H1 (cell line): Measurements from ENCODE around the gene LSM4. TPM values are rescaled to one million over a fixed set of nuclear protein-coding genes. Genes with fewer than 3 reads are reported as not detected.

Source experiments
- CTCF ChIA-PET: fragments of 300-600 bp; sonication (Branson Sonifier 250); formaldehyde crosslinking; loops from one replicate; lab custom pipeline; 2021; ENCODE audit not compliant: partially characterized antibody; lab: Charles Lee
- POLR2A ChIA-PET: fragments of 300-600 bp; sonication (Branson Sonifier 250); formaldehyde crosslinking; loops from one replicate; lab custom pipeline; 2021; ENCODE audit warnings: inconsistent platforms; ENCODE audit not compliant: partially characterized antibody; lab: Charles Lee
- DNase-seq, 2 experiments: peaks; one replicate each; pipeline versions ENCODE4 v3.0.0 to v3.0.0-alpha.2; 2010 to 2022; ENCODE audit warnings: low spot score in 2 of 2, low read depth in 1 of 2, mixed read lengths in 1 of 2
- FAIRE-seq: peaks from 2 replicates; lab custom pipeline; 2011; peaks lifted over from hg19 to GRCh38; lab: Jason Lieb, UNC
- H2AFZ ChIP-seq: 2 replicates; pipeline ENCODE4 v1.8.1; 2012; ENCODE audit warnings: low read length, inconsistent platforms
- H2AK5ac ChIP-seq: 2 replicates; pipeline ENCODE4 v1.6.1; 2013; ENCODE audit warnings: low read depth, low read length
- H2BK120ac ChIP-seq: replicated peaks from 2 replicates; pipeline ENCODE3; 2013; ENCODE audit warnings: low read depth, low read length, inconsistent platforms
- H2BK12ac ChIP-seq: 2 replicates; pipeline ENCODE4 v1.6.1; 2013; ENCODE audit warnings: low read depth, low read length
- H2BK15ac ChIP-seq: 2 replicates; pipeline ENCODE4 v1.6.1; 2013; ENCODE audit warnings: low read length
- H2BK20ac ChIP-seq: 2 replicates; pipeline ENCODE4 v1.6.1; 2013; ENCODE audit warnings: low read length
- H2BK5ac ChIP-seq: 2 replicates; pipeline ENCODE4 v1.6.1; 2013; ENCODE audit warnings: low read depth, low read length
- H3K14ac ChIP-seq: 2 replicates; pipeline ENCODE4 v1.6.1; 2013; ENCODE audit warnings: inconsistent platforms; ENCODE audit not compliant: insufficient read length
- H3K18ac ChIP-seq: 2 replicates; pipeline ENCODE4 v1.6.1; 2013; ENCODE audit warnings: low read length; ENCODE audit errors: extremely low read depth
- H3K23ac ChIP-seq: 2 replicates; pipeline ENCODE4 v1.6.1; 2013; ENCODE audit warnings: inconsistent platforms; ENCODE audit not compliant: insufficient read length
- H3K23me2 ChIP-seq: 2 replicates; pipeline ENCODE4 v1.6.1; 2013; ENCODE audit warnings: low read depth, low read length
- H3K27ac ChIP-seq: 2 replicates; pipeline ENCODE4 v1.6.1; 2011; ENCODE audit warnings: low read depth, low read length, inconsistent platforms
- H3K27me3 ChIP-seq, 4 experiments: replicated peaks in 1 of 4; 1 replicate in 1 of 4; 2 replicates in 3 of 4; pipeline versions ENCODE4 v1.6.1 to v1.8.1; 2011 to 2013; ENCODE audit warnings: low read length in 3 of 4, mild to moderate bottlenecking in 3 of 4, inconsistent platforms in 2 of 4, mixed read lengths in 2 of 4, moderate library complexity in 1 of 4; ENCODE audit not compliant: control insufficient read depth in 3 of 4, insufficient read depth in 3 of 4; ENCODE audit errors: extremely low read depth in 1 of 4
- H3K36me3 ChIP-seq, 4 experiments: 2 replicates each; pipeline versions ENCODE4 v1.6.1 to v1.8.1; 2011 to 2013; ENCODE audit warnings: mild to moderate bottlenecking in 4 of 4, low read length in 3 of 4, moderate library complexity in 2 of 4, control low read depth in 1 of 4, inconsistent platforms in 1 of 4; ENCODE audit not compliant: insufficient read depth in 4 of 4, control insufficient read depth in 2 of 4
- H3K4ac ChIP-seq: replicated peaks from 2 replicates; pipeline ENCODE3; 2013; ENCODE audit warnings: low read length, low read depth, mixed read lengths, inconsistent platforms; ENCODE audit not compliant: insufficient read length
- H3K4me1 ChIP-seq, 4 experiments: replicated peaks in 1 of 4; 1 replicate in 1 of 4; 2 replicates in 3 of 4; pipeline versions ENCODE4 v1.6.1 to v1.8.1; 2011 to 2013; ENCODE audit warnings: low read length in 3 of 4, inconsistent platforms in 2 of 4, mixed read lengths in 1 of 4; ENCODE audit not compliant: insufficient read depth in 4 of 4, control insufficient read depth in 3 of 4
- H3K4me2 ChIP-seq, 2 experiments: 2 replicates each; pipeline versions ENCODE4 v1.6.1 to v1.8.1; 2011 to 2013; ENCODE audit warnings: low read depth in 2 of 2, low read length in 2 of 2, control low read depth in 1 of 2, inconsistent platforms in 1 of 2, mild to moderate bottlenecking in 1 of 2; ENCODE audit not compliant: insufficient read depth in 1 of 2
- H3K4me3 ChIP-seq, 4 experiments: fragments of 200-600, 300-600 bp in 1 of 4; sonication (generic), shearing (Covaris generic), sonication (Bioruptor Twin) in 1 of 4; 2 replicates each; pipeline versions ENCODE4 v1.5.1 to v1.8.1; 2011 to 2016; ENCODE audit warnings: low read length in 4 of 4, low read depth in 3 of 4, control low read depth in 2 of 4, inconsistent platforms in 2 of 4, mild to moderate bottlenecking in 2 of 4, mixed read lengths in 1 of 4, moderate library complexity in 1 of 4; ENCODE audit not compliant: insufficient read depth in 2 of 4; ENCODE audit errors: extremely low read depth in 1 of 4
- H3K56ac ChIP-seq: replicated peaks from 2 replicates; pipeline ENCODE3; 2013; ENCODE audit warnings: low read depth, mild to moderate bottlenecking, mixed read lengths, low read length, inconsistent platforms; ENCODE audit not compliant: insufficient read length
- H3K79me1 ChIP-seq: 2 replicates; pipeline ENCODE4 v1.6.1; 2013; ENCODE audit warnings: low read depth, low read length, control low read depth
- H3K79me2 ChIP-seq, 2 experiments: 2 replicates each; pipeline versions ENCODE4 v1.6.1 to v1.8.1; 2012 to 2013; ENCODE audit warnings: low read length in 2 of 2, mild to moderate bottlenecking in 2 of 2, inconsistent platforms in 1 of 2; ENCODE audit not compliant: insufficient read depth in 2 of 2, control insufficient read depth in 1 of 2
- H3K9ac ChIP-seq, 4 experiments: replicated peaks in 1 of 4; 1 replicate in 1 of 4; 2 replicates in 3 of 4; pipeline versions ENCODE4 v1.6.1 to v1.8.1; 2011 to 2013; ENCODE audit warnings: low read depth in 3 of 4, low read length in 3 of 4, control low read depth in 2 of 4, mild to moderate bottlenecking in 2 of 4, moderate library complexity in 2 of 4, inconsistent platforms in 1 of 4; ENCODE audit errors: extremely low read depth in 1 of 4
- H3K9me3 ChIP-seq, 2 experiments: 2 replicates each; pipeline versions ENCODE4 v1.6.1 to v1.8.1; 2012 to 2013; ENCODE audit warnings: mild to moderate bottlenecking in 2 of 2, moderate library complexity in 2 of 2, control low read depth in 1 of 2, inconsistent platforms in 1 of 2, low read depth in 1 of 2, low read length in 1 of 2, mixed read lengths in 1 of 2; ENCODE audit not compliant: insufficient read depth in 2 of 2
- H4K20me1 ChIP-seq, 2 experiments: replicated peaks in 1 of 2; 2 replicates each; pipeline versions ENCODE3 to v1.8.1; 2011 to 2013; ENCODE audit warnings: inconsistent platforms in 2 of 2, low read length in 2 of 2, mild to moderate bottlenecking in 1 of 2; ENCODE audit not compliant: insufficient read depth in 2 of 2, control insufficient read depth in 1 of 2
- H4K5ac ChIP-seq: 2 replicates; pipeline ENCODE4 v1.6.1; 2013; ENCODE audit warnings: low read length, low read depth, mixed read lengths, inconsistent platforms; ENCODE audit not compliant: insufficient read length
- H4K8ac ChIP-seq: 2 replicates; pipeline ENCODE4 v1.8.0; 2013; ENCODE audit warnings: mild to moderate bottlenecking, moderate library complexity, low read length, inconsistent platforms; ENCODE audit not compliant: insufficient read depth; ENCODE audit errors: extremely low read depth
- H4K91ac ChIP-seq: replicated peaks from 2 replicates; pipeline ENCODE3; 2013; ENCODE audit warnings: low read length, mixed read lengths, inconsistent platforms; ENCODE audit not compliant: insufficient read length
- KDM1A ChIP-seq: fragments of 200-600, 300-600 bp; sonication (generic); IDR thresholded peaks from 2 replicates; pipeline ENCODE4 v1.7.1; 2016; ENCODE audit warnings: mild to moderate bottlenecking, low read length, borderline replicate concordance
- YY1 ChIP-seq: IDR thresholded peaks from 2 replicates; pipeline ENCODE4 v1.6.1; 2011; ENCODE audit warnings: low read depth, mild to moderate bottlenecking, low read length
- WGBS, 2 experiments: shearing (Covaris generic) in 1 of 2; methylation state at CpG; one replicate each; pipeline versions ENCODE4 v1.1.6 to v1.1.7; 2013 to 2015; ENCODE audit warnings: low lambda C conversion rate in 2 of 2, mixed read lengths in 2 of 2, inconsistent platforms in 1 of 2, low coverage in 1 of 2, missing lambda C conversion rate in 1 of 2; ENCODE audit not compliant: insufficient replicate concordance in 2 of 2, insufficient coverage in 1 of 2, insufficient read length in 1 of 2; ENCODE audit errors: extremely low coverage in 1 of 2, missing lambda C conversion rate in 1 of 2; 5-methylcytosine and 5-hydroxymethylcytosine counted together
- polyA plus RNA-seq, 7 experiments: library from polyadenylated mRNA; depleted of rRNA in 3 of 7; stranded (reverse) in 5 of 7; unstranded in 2 of 7; fragments of >200 nt in 5 of 7; fragments of 200-250 nt in 2 of 7; gene quantifications; 1 replicate in 5 of 7; 2 replicates in 1 of 7; 4 replicates in 1 of 7; pipeline versions ENCODE4 v1.2.1 to v1.2.3, GENCODE V29; 2011 to 2013; ENCODE audit warnings: missing spikeins in 2 of 7, mixed read lengths in 2 of 7
- total RNA-seq: library from RNA; stranded (reverse); fragmentation: NEBNext Ultra II Directional; extraction: Animal tissue kit (Norgen Biotek cat#: 25700); gene quantifications from 2 replicates; pipeline ENCODE4 v1.2.1, GENCODE V29; 2021

Gene LSM4
- total and polyA plus RNA-seq, 2 of the 8 experiments (the other 6 are each of a cell fraction or from before 2014, with no cell fraction given) = 302 to 319 TPM

- Histone ChIP-seq H3K23ac (no peak overlapping the region), H3K14ac (no peak overlapping the region), H3K27ac (peak overlapping the region; percentile 81; the same call in 1 of the 2 replicates), H4K91ac (peak overlapping the region; percentile 15), H4K20me1 (peaks cover 0 to 8% of the 10 kb centered on the region in 2 experiments), H3K23me2 (peaks cover 31% of the 10 kb centered on the region), H3K18ac (peak overlapping the region; percentile 97), H3K9ac (no peak overlapping the region; a peak in 2 of 7 replicates), H4K5ac (peak overlapping the region; percentile 66)
- DNase-seq (no peak), FAIRE-seq (no peak)
- CTCF ChIA-PET = interaction anchor here (0.8 to 1.6 kb wide), 2 partner anchors 12 to 35 kb away, joined by 4 read pairs; no protein-coding TSS in a partner anchor
- peak; percentile 78; the same call in 1 of the 2 replicates for TF ChIP-seq KDM1A
- TF ChIP-seq YY1 = no peak
- TF ChIP-seq, all 59 proteins: peak for 1
- H2BK5ac ChIP-seq = peak overlapping the region; percentile 94; the same call in 1 of the 2 replicates
- no peak overlapping the region for H2BK20ac ChIP-seq
- peaks cover 0 to 6% (median 0%) of the 10 kb centered on the region in 4 experiments; a peak in 3 of 7 replicates for H3K27me3 ChIP-seq
- H4K8ac ChIP-seq = peak overlapping the region; percentile 22; the same call in 1 of the 2 replicates
- WGBS, 2 experiments = 39% methylated on average over 21 of the region's 21 CpGs; no CpG with 5 or more reads in 1 of the 2 experiments
- H3K36me3 ChIP-seq = no peaks in the 10 kb centered on the region; a peak in 1 of 8 replicates
- H3K4me1 ChIP-seq = peaks cover 4 to 37% (median 28%) of the 10 kb centered on the region in 4 experiments
- H2BK120ac ChIP-seq = peak overlapping the region; percentile 87
- no peaks in the 10 kb centered on the region for H3K79me2 ChIP-seq
- no peak overlapping the region for H2AFZ ChIP-seq
- POLR2A ChIA-PET = interaction anchor here (1.0 to 6.2 kb wide), 9 partner anchors 10 to 135 kb away, joined by 3 to 237 read pairs (median 4); partner anchors contain the start of genes JUND and SSBP4
- H3K9me3 ChIP-seq = no peaks in the 10 kb centered on the region
- peak overlapping the region; percentile 55 to 75 (median 66) for H3K4me3 ChIP-seq
- H3K79me1 ChIP-seq = no peaks in the 10 kb centered on the region
- H3K4ac ChIP-seq = peak overlapping the region; percentile 94
- peak overlapping the region; percentile 75 to 84 for H3K4me2 ChIP-seq
- peak overlapping the region; percentile 75 for H2BK12ac ChIP-seq
- peak overlapping the region; percentile 84 for H3K56ac ChIP-seq
- peak overlapping the region; percentile 95; the same call in 1 of the 2 replicates for H2BK15ac ChIP-seq
- 0 out of 2 replicates have a peak overlapping the region, but pooled peaks have one; percentile 25 for H2AK5ac ChIP-seq
Measured at GRCh38 chr19:18291019-18291524, 31.8 kb downstream of the LSM4 start.
